Fibroblast of mammary gland (primary cell): Measurements from ENCODE around the gene CTNNA3.

Source experiments
- DNase-seq: peaks from one replicate; pipeline ENCODE4 v3.0.0-alpha.2; 2010; ENCODE audit warnings: low read depth
- H3K4me3 ChIP-seq: 2 replicates; pipeline ENCODE4 v1.5.1; 2011; ENCODE audit warnings: low read depth, mild to moderate bottlenecking, low read length, moderate library complexity; ENCODE audit not compliant: control insufficient read depth
- TF ChIP-seq, protein P1 (sequence below): conservative IDR thresholded peaks from 2 replicates; pipeline ENCODE4 v1.5.1; 2011; ENCODE audit warnings: low read depth, low read length, inconsistent platforms; ENCODE audit not compliant: control insufficient read depth, insufficient read depth

The CTNNA3 gene

DNA sequence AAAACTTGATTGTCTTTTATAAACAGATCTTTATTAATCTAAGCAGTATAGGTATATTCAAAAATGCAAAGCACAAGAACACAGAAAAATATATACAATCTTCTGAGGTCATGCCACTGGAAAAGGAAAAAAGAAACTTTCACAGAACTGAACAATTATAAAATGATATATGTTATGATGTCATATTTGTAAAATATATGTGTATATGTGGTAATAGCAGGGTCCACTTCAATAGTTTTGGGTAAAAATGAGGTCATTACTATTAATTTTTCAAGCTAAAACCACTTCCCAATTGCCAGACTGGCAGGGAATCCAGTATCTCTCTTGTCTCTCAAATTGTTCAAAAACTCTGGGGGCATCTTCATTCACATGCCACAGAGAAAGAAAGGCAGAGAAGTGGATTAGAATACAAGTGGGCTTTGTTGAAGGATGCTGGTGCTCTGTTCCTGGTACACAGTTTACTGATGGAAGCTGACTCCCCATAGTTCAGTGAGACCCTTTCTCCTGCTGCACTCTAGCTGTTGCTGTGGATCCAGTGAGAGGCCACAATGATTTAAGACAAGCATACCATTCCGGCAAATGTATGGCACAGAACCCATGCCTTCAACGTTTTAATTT lies 19.7 kb downstream of the CTNNA3 start:
- no peak overlapping the region for H3K4me3 ChIP-seq
- DNase-seq: no peak
- TF ChIP-seq, protein P1, sequence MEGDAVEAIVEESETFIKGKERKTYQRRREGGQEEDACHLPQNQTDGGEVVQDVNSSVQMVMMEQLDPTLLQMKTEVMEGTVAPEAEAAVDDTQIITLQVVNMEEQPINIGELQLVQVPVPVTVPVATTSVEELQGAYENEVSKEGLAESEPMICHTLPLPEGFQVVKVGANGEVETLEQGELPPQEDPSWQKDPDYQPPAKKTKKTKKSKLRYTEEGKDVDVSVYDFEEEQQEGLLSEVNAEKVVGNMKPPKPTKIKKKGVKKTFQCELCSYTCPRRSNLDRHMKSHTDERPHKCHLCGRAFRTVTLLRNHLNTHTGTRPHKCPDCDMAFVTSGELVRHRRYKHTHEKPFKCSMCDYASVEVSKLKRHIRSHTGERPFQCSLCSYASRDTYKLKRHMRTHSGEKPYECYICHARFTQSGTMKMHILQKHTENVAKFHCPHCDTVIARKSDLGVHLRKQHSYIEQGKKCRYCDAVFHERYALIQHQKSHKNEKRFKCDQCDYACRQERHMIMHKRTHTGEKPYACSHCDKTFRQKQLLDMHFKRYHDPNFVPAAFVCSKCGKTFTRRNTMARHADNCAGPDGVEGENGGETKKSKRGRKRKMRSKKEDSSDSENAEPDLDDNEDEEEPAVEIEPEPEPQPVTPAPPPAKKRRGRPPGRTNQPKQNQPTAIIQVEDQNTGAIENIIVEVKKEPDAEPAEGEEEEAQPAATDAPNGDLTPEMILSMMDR: no peak

DNA sequence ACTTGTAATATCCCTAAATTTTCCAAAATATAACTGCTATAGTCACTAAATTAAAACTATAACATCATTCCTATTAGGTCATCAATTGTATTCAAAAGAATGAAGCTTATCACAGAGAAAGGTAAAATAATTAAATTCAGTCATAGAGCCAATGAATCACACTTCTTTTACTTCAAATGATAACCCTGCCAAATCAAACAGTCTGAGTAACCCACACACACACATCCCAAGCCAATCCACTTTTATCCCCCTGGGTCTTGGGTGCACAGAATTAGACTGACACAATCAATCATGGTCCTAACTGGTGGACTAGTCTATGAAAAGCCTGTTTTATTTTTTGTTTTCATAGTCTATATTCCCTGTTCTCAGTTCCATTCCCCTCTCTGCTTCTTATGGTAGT lies 25.6 kb downstream of the CTNNA3 start:
- no peak for DNase-seq
- TF ChIP-seq, protein P1: no peak
- no peak overlapping the region for H3K4me3 ChIP-seq

DNA sequence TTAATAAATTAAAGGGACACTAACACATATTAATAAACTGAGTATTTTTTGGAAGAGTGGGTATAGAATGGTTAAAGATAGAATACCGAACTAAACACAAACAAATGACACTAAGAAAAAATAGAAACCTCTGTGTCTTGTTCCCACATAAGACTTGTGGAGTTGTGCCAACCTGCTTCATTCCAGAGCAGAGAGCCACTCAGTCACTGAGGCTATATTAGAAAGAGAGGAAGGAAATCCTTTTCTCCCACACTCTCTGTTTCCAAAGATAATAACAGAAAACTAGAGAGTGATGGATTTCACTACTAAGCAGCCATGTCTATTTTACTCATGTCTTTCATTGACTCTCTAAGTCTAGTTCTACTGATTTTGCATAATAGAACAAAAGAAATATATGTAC lies 26.0 kb downstream of the CTNNA3 start:
- H3K4me3 ChIP-seq: no peak overlapping the region
- TF ChIP-seq, protein P1: no peak
- no peak for DNase-seq

DNA sequence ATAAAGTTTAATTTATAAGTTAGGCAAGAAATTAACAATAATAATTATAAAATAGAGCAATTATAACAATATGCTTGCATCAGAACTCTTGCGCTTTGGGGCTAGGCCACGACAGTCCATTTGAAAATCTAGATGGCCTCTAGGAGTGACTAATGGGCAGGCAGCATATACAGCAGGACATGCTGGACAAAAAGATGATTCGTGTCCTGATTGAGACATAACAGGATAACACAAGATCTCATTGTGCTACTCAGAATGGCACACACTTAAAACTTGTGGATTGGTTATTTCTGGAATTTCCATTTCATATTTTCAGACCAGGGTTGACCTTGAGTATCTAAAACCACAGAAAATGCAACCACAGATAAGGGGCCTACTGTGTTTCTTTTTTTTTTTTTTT lies 27.5 kb downstream of the CTNNA3 start:
- TF ChIP-seq, protein P1: no peak
- DNase-seq: peak; percentile 3
- no peak overlapping the region for H3K4me3 ChIP-seq

DNA sequence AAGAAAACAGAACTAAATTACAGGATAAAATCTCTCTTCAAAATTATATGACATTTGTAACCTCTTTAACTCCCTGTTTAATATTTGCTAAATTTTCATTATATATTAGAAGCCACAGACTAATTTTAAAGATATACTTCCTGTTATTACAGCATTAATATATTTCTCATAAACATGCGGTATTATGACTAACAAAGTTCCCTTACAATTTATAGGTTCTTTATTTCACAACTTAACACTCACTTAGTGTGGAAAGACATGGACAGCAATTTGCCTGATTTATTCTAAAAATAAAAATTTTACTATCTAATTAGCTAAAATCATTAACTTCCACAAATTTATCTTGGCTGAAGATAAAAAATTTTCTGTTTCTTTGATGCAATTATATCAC lies 29.0 kb downstream of the CTNNA3 start:
- DNase-seq: no peak
- H3K4me3 ChIP-seq: no peak overlapping the region
- TF ChIP-seq, protein P1: no peak

DNA sequence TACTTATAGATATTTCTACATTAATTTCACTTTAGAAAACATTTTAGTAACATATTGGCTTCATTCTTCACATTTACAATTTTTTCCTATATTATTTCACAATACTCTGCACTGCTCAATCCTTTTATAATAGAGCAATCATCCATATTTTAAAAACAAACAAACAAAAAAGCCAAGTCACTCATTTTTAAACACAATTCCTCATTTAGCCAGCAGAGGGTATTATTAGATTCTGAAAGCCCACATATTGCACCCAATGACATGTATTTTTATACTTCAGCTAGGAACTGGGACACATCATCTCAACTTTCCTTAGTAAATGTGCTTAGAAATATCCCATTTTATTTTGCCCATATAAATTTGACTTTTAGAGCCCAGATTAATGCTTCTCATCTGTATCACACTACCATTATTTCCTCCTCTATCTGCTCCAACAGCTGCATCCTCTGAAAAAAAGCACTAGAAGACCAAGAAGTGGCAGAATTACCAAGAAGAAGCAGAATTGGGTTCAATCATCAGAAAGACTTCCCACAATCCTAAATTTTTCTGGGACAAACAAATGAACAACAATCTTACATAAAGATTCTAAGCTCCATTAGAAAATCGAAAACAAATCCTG lies 29.5 kb downstream of the CTNNA3 start:
- TF ChIP-seq, protein P1: peak; percentile 48
- DNase-seq: peak; percentile 32
- no peak overlapping the region for H3K4me3 ChIP-seq
